GM12878 (cell line): ENCODE data around the gene NID1. TPM values are rescaled to one million over a fixed set of nuclear protein-coding genes. Genes with fewer than 3 reads are reported as not detected.

ENCODE experiments used
- ATAC-seq: fragments of 200-7000 bp; cut with Tn5 transposase; 3 replicates; pipeline ENCODE4 v1.9.1; 2020; ENCODE audit warnings: mild to moderate bottlenecking, moderate library complexity
- BruUV-seq: library from RNA; stranded (reverse); fragments of 400-500 nt; replicated peaks from 2 replicates; lab custom pipeline; 2021; lab: Mats Ljungman, UMichigan
- CTCF ChIA-PET: fragments of 300-600 bp; sonication (Branson Sonifier 250); formaldehyde crosslinking; extraction: SDS; loops from one replicate; lab custom pipeline; 2021; ENCODE audit warnings: inconsistent platforms; lab: Yijun Ruan, JAX
- POLR2A ChIA-PET: fragments of 350-600 bp; formaldehyde crosslinking; extraction: SDS; loops from one replicate; lab custom pipeline; 2021; ENCODE audit warnings: inconsistent platforms; lab: Charles Lee
- RAD21 ChIA-PET: fragments of 300-600 bp; sonication (Branson Sonifier 250); formaldehyde crosslinking; loops from one replicate; lab custom pipeline; 2023; ENCODE audit warnings: antibody characterized with exemption; ENCODE audit not compliant: unreplicated experiment; lab: Charles Lee
- SMC1A ChIA-PET: fragments of 300-600 bp; sonication (Branson Sonifier 250); formaldehyde crosslinking; loops from one replicate; lab custom pipeline; 2023; ENCODE audit not compliant: unreplicated experiment, uncharacterized antibody; lab: Charles Lee
- DNase-seq: peaks from one replicate; pipeline ENCODE4 v3.0.0-alpha.2; 2011; ENCODE audit warnings: low read depth, low spot score
- FAIRE-seq: peaks from 3 replicates; lab custom pipeline; 2011; peaks lifted over from hg19 to GRCh38; lab: Jason Lieb, UNC
- H2AFZ ChIP-seq: 2 replicates; pipeline ENCODE4 v1.6.0; 2011; ENCODE audit warnings: low read depth, low read length, control low read depth; ENCODE audit not compliant: control insufficient read depth
- H3K27ac ChIP-seq: 2 replicates; pipeline ENCODE4 v1.5.1; 2011; ENCODE audit warnings: control low read depth; ENCODE audit not compliant: control insufficient read depth, insufficient read depth
- H3K27me3 ChIP-seq, 2 experiments: replicated peaks in 1 of 2; 2 replicates each; pipeline versions ENCODE4 v1.6.0 to v1.6.1; 2011; ENCODE audit warnings: low read length in 1 of 2; ENCODE audit not compliant: control insufficient read depth in 2 of 2, insufficient read depth in 2 of 2
- H3K36me3 ChIP-seq, 2 experiments: 2 replicates each; pipeline ENCODE4 v1.5.1; 2011; ENCODE audit warnings: low read length in 1 of 2; ENCODE audit not compliant: control insufficient read depth in 2 of 2, insufficient read depth in 2 of 2
- H3K4me1 ChIP-seq: 2 replicates; pipeline ENCODE4 v1.6.1; 2011; ENCODE audit warnings: mild to moderate bottlenecking, low read length, moderate library complexity, mixed read lengths; ENCODE audit not compliant: control insufficient read depth, insufficient read depth
- H3K4me2 ChIP-seq: 2 replicates; pipeline ENCODE4 v1.6.0; 2011; ENCODE audit warnings: control low read depth; ENCODE audit not compliant: control insufficient read depth, insufficient read depth
- H3K4me3 ChIP-seq: fragments of 200-600 bp; sonication (generic); 2 replicates; pipeline ENCODE4 v1.5.1; 2016
- H3K79me2 ChIP-seq: 2 replicates; pipeline ENCODE4 v1.6.0; 2011; ENCODE audit warnings: low read length; ENCODE audit not compliant: control insufficient read depth, insufficient read depth
- H3K9ac ChIP-seq: 2 replicates; pipeline ENCODE4 v1.8.0; 2011; ENCODE audit warnings: low read length, control low read depth, mixed read lengths; ENCODE audit not compliant: control insufficient read depth, insufficient read depth
- H3K9me3 ChIP-seq: replicated peaks from 3 replicates; pipeline ENCODE4 v1.5.1; 2011; ENCODE audit warnings: mild to moderate bottlenecking, low read length; ENCODE audit not compliant: control insufficient read depth, insufficient read depth
- H4K20me1 ChIP-seq: 2 replicates; pipeline ENCODE4 v1.6.0; 2011; ENCODE audit not compliant: control insufficient read depth, insufficient read depth
- E2F4 ChIP-seq: IDR thresholded peaks from 2 replicates; pipeline ENCODE4 v1.6.1; 2012; ENCODE audit warnings: low read depth, low read length, improper control_type of control experiment
- EGR1 ChIP-seq, 2 experiments: IDR thresholded peaks; 1 replicate in 1 of 2; 2 replicates in 1 of 2; pipeline ENCODE4 v1.6.1; 2011 to 2012; ENCODE audit warnings: low read depth in 2 of 2, low read length in 2 of 2, borderline replicate concordance in 1 of 2, mild to moderate bottlenecking in 1 of 2, moderate library complexity in 1 of 2
- ESRRA ChIP-seq: IDR thresholded peaks from 2 replicates; pipeline ENCODE4 v1.6.1; 2012; ENCODE audit warnings: mild to moderate bottlenecking, low read length, improper control_type of control experiment
- IKZF1 ChIP-seq: fragments of 450-650 bp; conservative IDR thresholded peaks from 2 replicates; pipeline ENCODE4 v1.6.1; 2017; ENCODE audit warnings: antibody characterized with exemption, mild to moderate bottlenecking
- JUNB ChIP-seq: IDR thresholded peaks from 2 replicates; pipeline ENCODE4 v1.6.1; 2016; ENCODE audit warnings: antibody characterized with exemption, mild to moderate bottlenecking
- JUND ChIP-seq: IDR thresholded peaks from 2 replicates; pipeline ENCODE4 v1.6.1; 2012; ENCODE audit warnings: low read depth, mild to moderate bottlenecking, low read length, improper control_type of control experiment, moderate library complexity
- MAX ChIP-seq: IDR thresholded peaks from 2 replicates; pipeline ENCODE4 v1.6.1; 2012; ENCODE audit warnings: low read depth, low read length, improper control_type of control experiment
- NFXL1 ChIP-seq: fragments of 450-650 bp; IDR thresholded peaks from 2 replicates; pipeline ENCODE4 v1.6.1; 2017; ENCODE audit warnings: antibody characterized with exemption, mild to moderate bottlenecking, borderline replicate concordance
- SMAD5 ChIP-seq: IDR thresholded peaks from 2 replicates; pipeline ENCODE4 v1.6.1; 2016; ENCODE audit warnings: antibody characterized with exemption, low read depth
- YY1 ChIP-seq: IDR thresholded peaks from 2 replicates; pipeline ENCODE4 v1.6.1; 2011; ENCODE audit warnings: low read depth, mild to moderate bottlenecking, low read length
- ZNF622 ChIP-seq: fragments of 450-650 bp; IDR thresholded peaks from 2 replicates; pipeline ENCODE4 v1.6.1; 2017; ENCODE audit warnings: mild to moderate bottlenecking, inconsistent platforms
- WGBS: methylation state at CpG from one replicate; pipeline ENCODE4 v1.1.6; 2016; ENCODE audit warnings: low lambda C conversion rate; ENCODE audit not compliant: insufficient replicate concordance, insufficient coverage; ENCODE audit errors: missing lambda C conversion rate; 5-methylcytosine and 5-hydroxymethylcytosine counted together
- in situ Hi-C: fragments of 300-500 bp; cut with MboI; formaldehyde crosslinking; loops from 9 replicates; pipeline ENCODE4 v1.14.3; 2018; ENCODE audit warnings: mixed read lengths
- intact Hi-C: fragments of 100-400 bp; cut with micrococcal nuclease; formaldehyde crosslinking; loops from one replicate; pipeline ENCODE4 v1.14.2; 2022; ENCODE audit not compliant: unreplicated experiment
- polyA plus RNA-seq, 11 experiments: library from polyadenylated mRNA; depleted of rRNA in 4 of 11; unstranded in 6 of 11; stranded (reverse) in 5 of 11; fragments of >200 nt; fragmentation: Nextera tagmentation in 4 of 11; fragmentation: Illumina TruSeq in 1 of 11; extraction: Ambion mirVana in 4 of 11; extraction: Trizol in 1 of 11; gene quantifications; 1 replicate in 1 of 11; 2 replicates in 10 of 11; pipeline versions ENCODE4 v1.2.1 to v1.2.3, GENCODE V29; 2011 to 2016; ENCODE audit warnings: inconsistent platforms in 2 of 11, missing spikeins in 2 of 11, low read depth in 1 of 11
- total RNA-seq, 4 experiments: library from RNA; depleted of rRNA in 3 of 4; stranded (reverse); fragments of >200 nt in 3 of 4; fragmentation: Illumina TruSeq in 1 of 4; extraction: Trizol in 1 of 4; gene quantifications; 2 replicates each; pipeline versions ENCODE4 v1.2.1 to v1.2.3, GENCODE V29; 2013 to 2021
- TF ChIP-seq, protein P1 (sequence below): fragments of 450-650 bp; IDR thresholded peaks from 2 replicates; pipeline ENCODE4 v1.6.1; 2017; ENCODE audit warnings: mild to moderate bottlenecking, moderate library complexity
- TF ChIP-seq, protein P2 (sequence below): fragments of 450-650 bp; IDR thresholded peaks from 2 replicates; pipeline ENCODE4 v1.6.1; 2017; ENCODE audit warnings: mild to moderate bottlenecking, moderate library complexity

Gene NID1
- total and polyA plus RNA-seq, 10 of the 15 experiments (the other 5 are each of a cell fraction or from before 2014, with no cell fraction given): 4.2 to 25.7 (median 11.3) TPM

- H3K79me2 ChIP-seq: no peaks in the 10 kb centered on the region; the same call in 1 of the 2 replicates
- FAIRE-seq (no peak), DNase-seq (no peak), ATAC-seq (no peak)
- no peaks in the 10 kb centered on the region for H3K27me3 ChIP-seq
- no peak overlapping the region for H3K9ac ChIP-seq
- intact Hi-C loops (no loop called here), in situ Hi-C loops (no loop called here)
- peak overlapping the region; percentile 26; the same call in 1 of the 2 replicates for H2AFZ ChIP-seq
- H3K4me3 ChIP-seq: no peak overlapping the region
- no peaks in the 10 kb centered on the region for H4K20me1 ChIP-seq
- no peaks in the 10 kb centered on the region for H3K36me3 ChIP-seq
- CTCF ChIA-PET: interaction anchor here (0.6 to 5.3 kb wide), 2 partner anchors 29 to 68 kb away, joined by 3 to 35 read pairs; no protein-coding TSS in a partner anchor
- no peaks in the 10 kb centered on the region for H3K9me3 ChIP-seq
- H3K27ac ChIP-seq: peak overlapping the region; percentile 97
- H3K4me2 ChIP-seq: peak overlapping the region; percentile 29
- SMC1A ChIA-PET: interaction anchor here (0.6 to 6.1 kb wide), 7 partner anchors 8 to 158 kb away, joined by 3 to 48 read pairs (median 3); partner anchors contain the start of gene NID1
- WGBS: 44% methylated on average over 6 of the region's 6 CpGs
- no TSS peak for BruUV-seq
- POLR2A ChIA-PET: interaction anchor here (4.1 kb wide), 1 partner anchor 65 kb away, joined by 22 read pairs; the partner anchor contains the start of gene NID1
- RAD21 ChIA-PET: interaction anchor here (3.1 to 4.9 kb wide), 2 partner anchors 29 to 65 kb away, joined by 19 to 28 read pairs; partner anchors contain the start of gene NID1
- H3K4me1 ChIP-seq: peaks cover 56% of the 10 kb centered on the region
- TF ChIP-seq JUND (no peak), ZNF622 (no peak), IKZF1 (no peak), MAX (no peak), YY1 (no peak), NFXL1 (no peak), JUNB (no peak), E2F4 (no peak), SMAD5 (no peak), ESRRA (no peak), EGR1 (IDR thresholded peaks at IDR 0.05; ENCODE audit: borderline replicate concordance in 1 of 2, low read depth in 2 of 2, low read length in 2 of 2) (no peak)
- TF ChIP-seq, protein P1, sequence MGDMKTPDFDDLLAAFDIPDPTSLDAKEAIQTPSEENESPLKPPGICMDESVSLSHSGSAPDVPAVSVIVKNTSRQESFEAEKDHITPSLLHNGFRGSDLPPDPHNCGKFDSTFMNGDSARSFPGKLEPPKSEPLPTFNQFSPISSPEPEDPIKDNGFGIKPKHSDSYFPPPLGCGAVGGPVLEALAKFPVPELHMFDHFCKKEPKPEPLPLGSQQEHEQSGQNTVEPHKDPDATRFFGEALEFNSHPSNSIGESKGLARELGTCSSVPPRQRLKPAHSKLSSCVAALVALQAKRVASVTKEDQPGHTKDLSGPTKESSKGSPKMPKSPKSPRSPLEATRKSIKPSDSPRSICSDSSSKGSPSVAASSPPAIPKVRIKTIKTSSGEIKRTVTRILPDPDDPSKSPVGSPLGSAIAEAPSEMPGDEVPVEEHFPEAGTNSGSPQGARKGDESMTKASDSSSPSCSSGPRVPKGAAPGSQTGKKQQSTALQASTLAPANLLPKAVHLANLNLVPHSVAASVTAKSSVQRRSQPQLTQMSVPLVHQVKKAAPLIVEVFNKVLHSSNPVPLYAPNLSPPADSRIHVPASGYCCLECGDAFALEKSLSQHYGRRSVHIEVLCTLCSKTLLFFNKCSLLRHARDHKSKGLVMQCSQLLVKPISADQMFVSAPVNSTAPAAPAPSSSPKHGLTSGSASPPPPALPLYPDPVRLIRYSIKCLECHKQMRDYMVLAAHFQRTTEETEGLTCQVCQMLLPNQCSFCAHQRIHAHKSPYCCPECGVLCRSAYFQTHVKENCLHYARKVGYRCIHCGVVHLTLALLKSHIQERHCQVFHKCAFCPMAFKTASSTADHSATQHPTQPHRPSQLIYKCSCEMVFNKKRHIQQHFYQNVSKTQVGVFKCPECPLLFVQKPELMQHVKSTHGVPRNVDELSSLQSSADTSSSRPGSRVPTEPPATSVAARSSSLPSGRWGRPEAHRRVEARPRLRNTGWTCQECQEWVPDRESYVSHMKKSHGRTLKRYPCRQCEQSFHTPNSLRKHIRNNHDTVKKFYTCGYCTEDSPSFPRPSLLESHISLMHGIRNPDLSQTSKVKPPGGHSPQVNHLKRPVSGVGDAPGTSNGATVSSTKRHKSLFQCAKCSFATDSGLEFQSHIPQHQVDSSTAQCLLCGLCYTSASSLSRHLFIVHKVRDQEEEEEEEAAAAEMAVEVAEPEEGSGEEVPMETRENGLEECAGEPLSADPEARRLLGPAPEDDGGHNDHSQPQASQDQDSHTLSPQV: no peak
- TF ChIP-seq, protein P2, sequence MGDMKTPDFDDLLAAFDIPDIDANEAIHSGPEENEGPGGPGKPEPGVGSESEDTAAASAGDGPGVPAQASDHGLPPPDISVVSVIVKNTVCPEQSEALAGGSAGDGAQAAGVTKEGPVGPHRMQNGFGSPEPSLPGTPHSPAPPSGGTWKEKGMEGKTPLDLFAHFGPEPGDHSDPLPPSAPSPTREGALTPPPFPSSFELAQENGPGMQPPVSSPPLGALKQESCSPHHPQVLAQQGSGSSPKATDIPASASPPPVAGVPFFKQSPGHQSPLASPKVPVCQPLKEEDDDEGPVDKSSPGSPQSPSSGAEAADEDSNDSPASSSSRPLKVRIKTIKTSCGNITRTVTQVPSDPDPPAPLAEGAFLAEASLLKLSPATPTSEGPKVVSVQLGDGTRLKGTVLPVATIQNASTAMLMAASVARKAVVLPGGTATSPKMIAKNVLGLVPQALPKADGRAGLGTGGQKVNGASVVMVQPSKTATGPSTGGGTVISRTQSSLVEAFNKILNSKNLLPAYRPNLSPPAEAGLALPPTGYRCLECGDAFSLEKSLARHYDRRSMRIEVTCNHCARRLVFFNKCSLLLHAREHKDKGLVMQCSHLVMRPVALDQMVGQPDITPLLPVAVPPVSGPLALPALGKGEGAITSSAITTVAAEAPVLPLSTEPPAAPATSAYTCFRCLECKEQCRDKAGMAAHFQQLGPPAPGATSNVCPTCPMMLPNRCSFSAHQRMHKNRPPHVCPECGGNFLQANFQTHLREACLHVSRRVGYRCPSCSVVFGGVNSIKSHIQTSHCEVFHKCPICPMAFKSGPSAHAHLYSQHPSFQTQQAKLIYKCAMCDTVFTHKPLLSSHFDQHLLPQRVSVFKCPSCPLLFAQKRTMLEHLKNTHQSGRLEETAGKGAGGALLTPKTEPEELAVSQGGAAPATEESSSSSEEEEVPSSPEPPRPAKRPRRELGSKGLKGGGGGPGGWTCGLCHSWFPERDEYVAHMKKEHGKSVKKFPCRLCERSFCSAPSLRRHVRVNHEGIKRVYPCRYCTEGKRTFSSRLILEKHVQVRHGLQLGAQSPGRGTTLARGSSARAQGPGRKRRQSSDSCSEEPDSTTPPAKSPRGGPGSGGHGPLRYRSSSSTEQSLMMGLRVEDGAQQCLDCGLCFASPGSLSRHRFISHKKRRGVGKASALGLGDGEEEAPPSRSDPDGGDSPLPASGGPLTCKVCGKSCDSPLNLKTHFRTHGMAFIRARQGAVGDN: no peak
Observed at GRCh38 chr1:236000781-236001180, 64.1 kb downstream of the NID1 start.
